ENCODE results near the gene CTIF.

DNA sequence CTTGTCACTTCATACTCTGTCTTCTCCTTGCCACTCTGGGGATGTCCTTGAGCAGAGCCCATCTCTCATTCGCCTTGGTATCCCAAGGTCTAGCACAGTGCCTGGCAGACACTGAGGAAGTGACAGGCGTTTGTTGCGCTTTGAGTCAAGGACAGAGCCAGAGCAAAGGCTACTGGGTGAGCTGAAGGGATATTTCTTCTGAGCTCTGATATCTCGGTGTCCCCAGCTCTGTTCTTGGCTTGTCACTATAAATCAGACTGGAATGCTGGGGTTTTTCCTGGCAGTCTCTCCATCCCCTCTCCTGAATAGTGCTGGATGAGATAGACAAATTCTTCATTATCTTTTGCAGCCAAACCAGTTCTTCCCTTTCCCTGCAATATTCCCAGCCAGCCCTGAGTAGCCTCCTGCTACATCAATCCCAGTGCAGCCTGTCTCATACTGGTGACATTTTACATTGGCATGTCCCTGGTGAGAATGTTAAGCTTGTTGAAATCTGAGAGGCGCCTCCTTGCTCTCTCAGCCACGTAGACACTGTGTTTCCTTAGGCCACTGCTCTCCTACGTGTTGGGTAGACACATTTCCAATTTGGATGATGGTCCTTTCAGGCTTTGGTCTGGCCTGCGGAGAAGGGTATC, 61.7 kb downstream of the CTIF start:
- TF ChIP-seq CTCF (conservative IDR thresholded peaks at IDR 0.05 in 1 of 2, IDR thresholded peaks at IDR 0.05 in 1 of 2; ENCODE audit: low read depth in 1 of 2, low read length in 2 of 2) = no peak
- TF ChIP-seq EZH2 (IDR thresholded peaks at IDR 0.05; ENCODE audit: low read length, missing control alignments) = no peak
